ENCODE data around the gene SPATA31E1.

GRCh38 chr9:87855061-87855460 is 27.6 kb upstream of the SPATA31E1 start:
- TF ChIP-seq CTCF (IDR thresholded peaks at IDR 0.05) (no peak), EZH2 (IDR thresholded peaks at IDR 0.05; ENCODE audit: borderline replicate concordance, insufficient read depth, low read depth, low read length, poor library complexity, severe bottlenecking) (no peak)

Measured in B cell (primary cell).